ENCODE measurements around the gene USP48.

The USP48 gene

DNA sequence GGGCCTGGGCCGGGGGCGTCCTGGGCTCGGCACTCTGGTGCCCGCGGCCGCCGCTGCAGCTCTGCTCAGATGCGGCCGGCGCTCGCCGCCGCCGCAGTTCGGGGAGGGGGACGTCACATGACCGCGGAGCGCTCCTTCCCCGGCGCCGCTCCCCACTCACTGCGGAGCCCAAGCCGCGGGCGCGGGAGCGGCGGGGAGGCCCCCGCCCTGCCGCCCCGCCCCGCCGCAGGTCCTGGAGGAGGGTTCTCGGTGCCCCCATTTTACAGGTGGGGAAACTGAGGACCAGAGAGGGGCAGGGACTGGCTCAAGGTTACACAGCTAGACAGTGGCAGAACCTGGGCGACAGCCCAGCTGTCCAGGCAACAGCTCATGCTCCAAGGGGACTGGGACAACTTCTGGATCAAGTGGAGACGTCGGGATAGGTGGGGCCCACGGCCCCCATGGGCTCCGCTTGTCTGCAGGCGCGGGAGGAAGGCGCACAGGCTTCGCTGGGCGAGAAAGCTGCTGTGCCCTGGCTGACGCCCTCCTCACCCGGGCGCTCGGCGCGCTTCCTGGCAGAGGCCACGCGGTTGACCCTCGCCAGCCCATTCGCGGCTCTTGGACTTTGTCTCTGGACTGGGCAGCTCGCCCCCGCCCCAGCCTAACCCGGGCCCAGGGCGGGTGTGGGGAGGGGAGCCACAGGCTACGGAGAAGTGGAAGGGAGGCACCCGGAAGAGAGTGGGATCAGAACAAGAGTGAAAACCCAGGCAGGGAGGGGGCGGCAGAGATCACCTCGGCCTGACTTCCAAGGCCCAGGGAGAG lies 113.5 kb downstream of the USP48 start, which contains the start of gene RAP1GAP:
Gene RAP1GAP, minus strand, starts transcription at position 100 of the 801 bp plus-strand sequence. CDS start 49,325 bp downstream, outside the sequence.
- H3K27me3 ChIP-seq (ENCODE audit: control insufficient read depth, insufficient read depth, low read length): peaks cover 82% of the 10 kb centered on the region
- no peak within 1 kb of the TSS for H3K9ac ChIP-seq (ENCODE audit: low read depth, low read length)
- H3K4me1 ChIP-seq (ENCODE audit: control insufficient read depth, insufficient read depth, low read length): peaks cover 35% of the 10 kb centered on the region

DNA sequence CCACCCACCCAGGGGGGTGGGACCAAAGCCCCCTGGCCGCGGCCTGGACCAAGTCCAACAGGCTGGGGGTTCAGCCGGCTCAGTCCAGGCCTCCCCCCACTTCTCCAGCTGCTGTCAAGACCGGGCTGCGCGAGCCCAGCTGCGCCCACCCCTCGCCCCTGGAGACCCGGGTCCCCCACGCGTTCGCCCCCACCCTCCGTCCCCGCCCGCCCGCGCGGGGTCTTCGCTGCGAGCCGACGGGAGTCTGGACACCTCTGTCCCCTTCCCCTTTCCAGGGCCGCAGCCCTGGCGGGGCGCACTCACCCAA lies 114.0 kb downstream of the USP48 start:
- H3K4me2 ChIP-seq (ENCODE audit: low read length): peak overlapping the region; percentile 71
- no peaks in the 10 kb centered on the region for H3K9me3 ChIP-seq (replicated peaks; ENCODE audit: low read length)
- H3K4me3 ChIP-seq (ENCODE audit: low read length): peak overlapping the region; percentile 35
- no peaks in the 10 kb centered on the region for H3K36me3 ChIP-seq (ENCODE audit: insufficient read depth, low read length)
- no peak overlapping the region for H3K9ac ChIP-seq (ENCODE audit: low read depth, low read length)
- peaks cover 35% of the 10 kb centered on the region for H3K4me1 ChIP-seq (ENCODE audit: control insufficient read depth, insufficient read depth, low read length)
- peaks cover 87% of the 10 kb centered on the region for H3K27me3 ChIP-seq (ENCODE audit: control insufficient read depth, insufficient read depth, low read length)

More for the DNA sequence above, 113.5 kb downstream of the USP48 start, which contains the start of gene RAP1GAP:
- H3K36me3 ChIP-seq (ENCODE audit: insufficient read depth, low read length): no peaks in the 10 kb centered on the region
- peak within 1 kb of the TSS; percentile 71 for H3K4me2 ChIP-seq (ENCODE audit: low read length)
- peak within 1 kb of the TSS; percentile 35 for H3K4me3 ChIP-seq (ENCODE audit: low read length)
- no peaks in the 10 kb centered on the region for H3K9me3 ChIP-seq (replicated peaks; ENCODE audit: low read length)

DNA sequence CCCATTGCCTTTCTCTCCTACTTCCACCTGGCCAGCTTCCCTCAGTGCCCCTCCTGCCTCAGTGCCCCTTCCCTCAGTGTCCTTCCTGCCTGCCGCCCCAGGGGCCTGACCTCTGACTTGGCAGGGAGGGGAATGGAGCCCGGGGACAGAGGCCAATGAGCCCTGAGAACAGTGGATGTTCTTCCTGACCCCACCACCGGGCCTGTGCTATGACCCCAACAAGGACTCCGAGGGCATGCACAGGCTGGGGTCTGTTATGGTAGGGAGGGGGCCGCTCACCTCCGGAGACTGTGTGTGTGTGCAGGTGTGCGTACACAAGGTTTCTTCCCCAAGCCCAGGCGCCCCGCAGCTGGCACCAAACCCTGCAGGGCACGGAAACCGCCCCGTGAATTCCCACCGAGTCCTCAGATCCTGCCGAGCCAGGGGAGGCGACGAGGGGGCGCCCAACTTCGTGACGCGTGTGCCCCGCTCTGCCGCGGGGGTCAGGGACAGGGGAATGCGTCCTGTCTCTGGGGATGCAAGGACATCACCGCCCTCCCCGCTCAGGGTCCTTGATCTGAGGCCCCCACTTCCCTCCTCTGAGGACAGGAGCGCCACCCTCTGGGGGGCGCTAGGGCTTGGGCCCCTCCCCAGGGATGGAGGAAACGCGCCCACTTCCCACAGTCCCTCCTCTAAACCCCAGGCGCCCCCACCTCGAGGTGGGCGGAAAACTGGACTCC lies 114.6 kb downstream of the USP48 start:
- Histone ChIP-seq H3K36me3 (ENCODE audit: insufficient read depth, low read length) (no peaks in the 10 kb centered on the region), H3K27me3 (ENCODE audit: control insufficient read depth, insufficient read depth, low read length) (peaks cover 92% of the 10 kb centered on the region), H3K9ac (ENCODE audit: low read depth, low read length) (no peak overlapping the region), H3K4me3 (ENCODE audit: low read length) (no peak overlapping the region), H3K4me2 (ENCODE audit: low read length) (no peak overlapping the region), H3K9me3 (replicated peaks; ENCODE audit: low read length) (no peaks in the 10 kb centered on the region), H3K4me1 (ENCODE audit: control insufficient read depth, insufficient read depth, low read length) (peaks cover 30% of the 10 kb centered on the region)

DNA sequence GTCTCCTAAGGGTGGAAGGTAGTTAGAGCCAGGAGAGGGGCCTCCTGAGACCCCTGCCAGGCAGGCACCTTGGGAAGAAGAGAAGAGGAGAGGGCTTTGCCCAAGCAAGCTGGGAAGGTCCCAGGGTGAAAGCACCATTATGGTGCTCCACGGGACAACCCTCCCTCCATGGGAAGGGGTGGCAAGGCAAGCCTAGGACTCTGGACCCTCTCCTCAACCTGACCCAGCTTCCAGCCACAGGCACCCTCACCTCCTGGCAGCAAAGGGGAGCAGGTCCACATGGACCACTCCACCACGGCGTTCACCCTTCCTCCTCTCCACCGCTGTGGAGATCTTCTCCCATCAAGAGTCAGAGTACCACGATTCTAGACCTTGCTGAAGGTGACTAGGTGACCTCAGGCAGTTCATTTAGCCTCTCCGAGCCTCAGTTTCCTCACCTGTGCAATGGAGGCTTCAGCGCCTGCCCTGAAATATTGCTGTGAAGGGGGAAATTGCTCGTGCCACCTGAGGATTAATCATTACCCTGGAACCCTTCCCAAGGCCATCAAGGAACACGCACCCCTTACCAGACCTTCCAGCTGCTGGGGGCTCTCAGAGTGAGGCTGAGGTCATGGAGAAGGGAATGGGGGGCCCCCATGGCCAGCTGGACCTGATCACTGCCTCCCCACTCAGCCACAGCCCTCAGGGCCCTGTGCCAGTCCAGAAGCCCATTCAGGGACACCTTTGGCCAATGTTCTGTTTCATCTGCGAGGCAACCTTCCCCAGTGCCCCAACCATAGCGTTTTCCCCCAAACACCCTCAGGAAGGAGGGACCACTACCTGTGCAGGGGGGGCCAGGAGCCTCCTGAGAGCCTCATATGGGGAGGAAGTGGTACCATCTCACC lies 115.4 kb downstream of the USP48 start:
- Histone ChIP-seq H3K4me2 (ENCODE audit: low read length) (no peak overlapping the region), H3K4me3 (ENCODE audit: low read length) (no peak overlapping the region), H3K4me1 (ENCODE audit: control insufficient read depth, insufficient read depth, low read length) (peaks cover 22% of the 10 kb centered on the region), H3K36me3 (ENCODE audit: insufficient read depth, low read length) (no peaks in the 10 kb centered on the region), H3K9me3 (replicated peaks; ENCODE audit: low read length) (no peaks in the 10 kb centered on the region), H3K27me3 (ENCODE audit: control insufficient read depth, insufficient read depth, low read length) (peaks cover 99% of the 10 kb centered on the region), H3K9ac (ENCODE audit: low read depth, low read length) (no peak overlapping the region)

DNA sequence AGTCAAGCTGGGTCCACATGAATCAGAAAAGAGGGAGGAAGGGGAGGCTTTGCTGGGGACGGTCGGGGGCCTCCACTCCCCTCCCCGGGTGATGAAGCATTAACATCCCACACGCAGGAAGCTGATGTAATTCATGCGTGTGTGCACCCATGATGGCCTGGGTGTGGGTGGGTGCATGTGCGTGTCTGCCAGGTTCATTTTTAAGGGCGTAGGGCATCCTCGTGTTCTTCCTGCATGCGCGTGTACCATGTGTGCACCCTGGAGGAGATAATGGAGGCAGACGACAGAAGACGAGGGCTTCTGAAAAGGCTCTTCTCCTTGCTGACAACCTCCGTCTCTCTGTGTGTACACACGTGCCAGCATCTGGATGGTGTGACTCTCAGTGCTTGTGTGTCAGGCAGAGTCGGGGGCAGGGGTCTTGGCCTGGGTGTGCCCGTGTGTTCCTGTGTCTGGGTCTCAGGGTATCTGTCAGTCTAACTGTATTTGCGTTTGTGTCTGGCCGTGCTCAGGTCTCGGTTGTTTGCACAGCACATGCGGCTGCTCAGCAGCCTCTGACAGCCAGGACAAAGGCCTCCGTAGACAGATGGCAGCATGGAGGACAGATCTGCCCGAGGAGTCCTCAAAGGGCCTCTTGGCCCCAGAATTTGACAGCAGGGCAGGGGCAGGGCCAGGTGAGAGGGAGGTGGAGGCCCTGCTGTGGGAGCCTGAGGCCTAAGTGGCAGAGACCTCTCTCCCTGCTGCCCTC lies 116.2 kb downstream of the USP48 start:
- Histone ChIP-seq H3K36me3 (ENCODE audit: insufficient read depth, low read length) (no peaks in the 10 kb centered on the region), H3K9me3 (replicated peaks; ENCODE audit: low read length) (no peaks in the 10 kb centered on the region), H3K4me1 (ENCODE audit: control insufficient read depth, insufficient read depth, low read length) (peaks cover 14% of the 10 kb centered on the region), H3K27me3 (ENCODE audit: control insufficient read depth, insufficient read depth, low read length) (peaks cover 99% of the 10 kb centered on the region), H3K4me3 (ENCODE audit: low read length) (no peak overlapping the region), H3K9ac (ENCODE audit: low read depth, low read length) (no peak overlapping the region), H3K4me2 (ENCODE audit: low read length) (no peak overlapping the region)

DNA sequence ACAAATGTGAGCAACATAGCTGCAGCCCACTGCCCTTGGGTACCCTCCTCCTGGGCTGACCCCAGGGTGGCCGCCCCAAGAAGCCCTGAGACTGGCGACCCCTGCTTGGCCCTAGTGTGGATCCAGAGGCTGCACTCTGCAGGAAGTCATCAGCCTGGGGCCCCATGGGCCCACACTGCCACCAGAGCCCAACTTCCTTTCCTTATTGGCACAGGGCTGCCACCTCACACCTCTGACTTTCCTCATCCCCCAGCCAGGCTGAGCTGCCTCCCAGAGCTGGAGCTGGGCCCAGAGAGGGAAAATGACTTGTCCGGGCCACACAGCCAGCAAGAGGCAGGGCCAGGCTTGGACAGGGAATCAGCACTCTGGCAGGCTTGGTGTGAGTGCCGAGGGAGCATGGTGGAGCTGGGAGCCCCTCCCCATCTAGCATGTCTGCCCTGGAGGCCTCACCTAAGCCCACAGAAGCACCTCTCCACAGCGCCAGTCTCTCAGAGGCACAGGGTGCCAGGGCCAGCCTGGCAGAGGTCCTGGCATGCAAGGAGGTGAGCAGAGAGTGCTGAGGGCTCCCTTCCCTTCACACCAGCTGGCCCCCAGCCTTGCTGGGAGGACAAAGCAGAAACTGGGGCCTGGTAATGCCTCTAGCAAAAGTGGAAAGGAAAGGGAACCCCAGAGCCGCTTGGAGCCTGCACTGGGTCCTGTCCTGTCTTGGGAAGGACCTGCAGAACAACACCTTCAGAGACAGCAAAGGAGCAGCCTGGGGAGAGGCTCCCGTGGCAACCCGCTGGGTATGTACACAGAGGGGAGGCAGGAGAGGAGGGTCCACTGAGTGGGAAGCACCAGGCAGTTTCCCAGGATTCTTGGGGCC lies 117.0 kb downstream of the USP48 start:
- peaks cover 14% of the 10 kb centered on the region for H3K4me1 ChIP-seq (ENCODE audit: control insufficient read depth, insufficient read depth, low read length)
- H3K27me3 ChIP-seq (ENCODE audit: control insufficient read depth, insufficient read depth, low read length): peaks cover 98% of the 10 kb centered on the region
- no peak overlapping the region for H3K9ac ChIP-seq (ENCODE audit: low read depth, low read length)
- H3K9me3 ChIP-seq (replicated peaks; ENCODE audit: low read length): no peaks in the 10 kb centered on the region
- H3K4me3 ChIP-seq (ENCODE audit: low read length): no peak overlapping the region
- no peaks in the 10 kb centered on the region for H3K36me3 ChIP-seq (ENCODE audit: insufficient read depth, low read length)
- H3K4me2 ChIP-seq (ENCODE audit: low read length): no peak overlapping the region

DNA sequence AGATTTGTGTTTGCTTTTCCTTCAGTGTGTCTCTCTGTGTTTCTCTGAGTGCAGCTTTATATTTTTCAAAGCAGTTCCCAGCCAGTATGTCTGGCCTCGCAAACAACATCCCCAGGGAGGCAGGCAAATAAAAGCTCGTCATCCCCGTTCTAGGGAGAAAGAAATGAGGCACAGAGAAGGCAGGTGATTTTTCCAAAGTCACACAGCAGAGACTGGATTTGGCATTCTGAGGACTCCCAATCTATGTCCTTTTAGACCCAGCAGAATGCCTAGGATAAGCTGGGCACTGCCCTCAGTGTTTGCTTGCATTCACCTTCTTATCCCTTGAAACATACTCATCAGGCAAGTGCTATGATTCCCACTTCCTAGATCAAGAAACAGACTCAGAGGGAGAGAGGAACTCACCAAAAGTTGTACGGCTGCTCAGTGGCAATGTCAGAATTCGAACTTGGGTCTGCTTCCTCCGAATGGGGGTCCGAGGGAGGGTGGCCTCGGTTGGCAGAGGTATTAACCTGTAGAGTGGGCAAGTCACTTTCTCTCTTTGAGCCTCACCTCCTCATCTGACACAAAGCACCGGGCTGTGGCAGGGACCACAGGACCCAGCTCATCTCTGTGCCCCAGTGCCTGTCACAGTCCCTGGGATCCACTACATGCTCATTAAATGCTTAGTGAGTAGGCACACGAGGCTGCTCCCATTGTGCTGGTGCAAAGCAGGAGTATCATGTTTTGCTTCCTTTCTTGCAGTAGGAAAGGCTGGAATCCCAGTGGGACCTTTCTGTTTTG lies 118.0 kb downstream of the USP48 start:
- Histone ChIP-seq H3K27me3 (ENCODE audit: control insufficient read depth, insufficient read depth, low read length) (peaks cover 94% of the 10 kb centered on the region), H3K9me3 (replicated peaks; ENCODE audit: low read length) (no peaks in the 10 kb centered on the region)

DNA sequence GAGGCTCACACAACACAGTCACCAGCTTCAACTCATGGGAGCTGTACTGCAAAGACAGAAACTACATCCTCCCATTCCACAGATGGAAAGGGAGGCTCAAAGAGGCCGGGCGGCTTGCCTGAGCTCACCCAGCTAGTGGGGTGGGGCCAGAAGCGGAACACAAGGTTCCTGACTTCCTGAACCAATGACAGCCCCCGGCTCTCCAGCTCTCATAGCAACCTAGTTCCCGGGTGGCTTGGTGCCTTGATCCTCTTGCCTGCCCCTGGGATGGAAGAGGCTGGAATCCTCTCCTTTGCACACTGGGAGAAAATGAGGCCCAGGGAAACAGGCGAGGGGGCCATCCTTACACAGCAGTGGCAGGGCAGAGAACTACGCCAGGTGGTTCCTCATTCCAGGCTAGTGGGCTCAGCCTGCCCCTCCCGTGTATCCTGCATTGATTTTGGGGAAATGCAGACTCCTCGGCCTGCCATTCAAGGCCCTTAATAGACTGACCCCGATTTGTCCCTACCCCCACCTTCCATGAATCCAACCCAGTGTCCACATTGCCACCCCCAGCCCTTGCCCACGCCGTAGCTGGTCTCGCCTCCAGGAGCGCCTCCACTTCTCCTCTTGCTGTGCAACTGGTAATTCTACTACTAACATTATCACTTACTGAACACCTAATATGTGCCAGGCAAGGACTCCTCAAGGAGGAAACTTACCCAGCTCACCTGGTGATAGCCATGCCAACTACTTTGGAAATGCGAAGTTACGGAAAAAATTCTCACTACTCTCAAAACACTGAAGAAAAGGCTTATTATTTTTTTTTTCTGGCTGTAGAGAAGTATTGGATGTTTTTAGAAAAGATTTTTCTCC lies 118.8 kb downstream of the USP48 start:
- no peak overlapping the region for H3K4me3 ChIP-seq (ENCODE audit: low read length)
- no peaks in the 10 kb centered on the region for H3K36me3 ChIP-seq (ENCODE audit: insufficient read depth, low read length)
- H3K27me3 ChIP-seq (ENCODE audit: control insufficient read depth, insufficient read depth, low read length): peaks cover 93% of the 10 kb centered on the region
- peaks cover 12% of the 10 kb centered on the region for H3K4me1 ChIP-seq (ENCODE audit: control insufficient read depth, insufficient read depth, low read length)
- no peak overlapping the region for H3K9ac ChIP-seq (ENCODE audit: low read depth, low read length)
- no peaks in the 10 kb centered on the region for H3K9me3 ChIP-seq (replicated peaks; ENCODE audit: low read length)
- H3K4me2 ChIP-seq (ENCODE audit: low read length): no peak overlapping the region

More for the DNA sequence above, 118.0 kb downstream of the USP48 start:
- Histone ChIP-seq H3K4me1 (ENCODE audit: control insufficient read depth, insufficient read depth, low read length) (peaks cover 14% of the 10 kb centered on the region), H3K4me3 (ENCODE audit: low read length) (no peak overlapping the region), H3K4me2 (ENCODE audit: low read length) (no peak overlapping the region), H3K9ac (ENCODE audit: low read depth, low read length) (no peak overlapping the region), H3K36me3 (ENCODE audit: insufficient read depth, low read length) (no peaks in the 10 kb centered on the region)

DNA sequence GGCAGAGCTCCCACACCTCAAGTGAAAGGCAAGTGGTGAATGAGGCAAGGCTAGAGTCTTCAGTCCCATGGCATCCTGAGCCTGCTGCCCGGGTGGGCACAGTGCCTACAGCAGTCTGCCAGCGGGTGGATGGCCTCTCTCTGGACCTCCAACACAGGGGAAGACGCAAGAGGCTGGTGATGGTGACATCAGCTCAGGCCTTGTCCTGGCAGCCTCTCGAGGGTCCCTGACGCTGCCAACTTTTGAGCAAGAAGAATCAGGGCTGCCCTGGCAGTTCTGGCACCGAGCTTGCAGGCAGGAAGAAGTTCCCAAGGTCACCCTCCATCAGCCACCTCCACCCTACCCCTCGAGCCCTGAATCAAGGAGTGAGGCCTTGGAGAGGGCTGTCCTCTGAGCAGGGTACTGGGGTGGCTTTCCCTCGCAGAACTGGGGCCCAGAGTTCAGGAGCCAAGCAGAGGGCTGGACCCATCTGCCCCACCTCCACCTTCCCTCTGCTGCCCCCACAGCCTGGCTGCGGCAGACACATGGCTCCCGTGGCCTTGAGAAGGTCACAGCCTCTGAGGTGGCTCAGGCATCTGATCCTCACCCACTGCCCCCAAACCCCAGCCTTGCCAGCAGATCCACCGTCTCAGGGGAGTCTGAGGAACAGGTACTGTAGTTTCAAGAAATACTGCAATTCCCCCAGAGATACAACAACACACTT lies 119.5 kb downstream of the USP48 start:
- no peak overlapping the region for H3K4me2 ChIP-seq (ENCODE audit: low read length)
- H3K4me3 ChIP-seq (ENCODE audit: low read length): no peak overlapping the region
- H3K36me3 ChIP-seq (ENCODE audit: insufficient read depth, low read length): no peaks in the 10 kb centered on the region
- H3K9me3 ChIP-seq (replicated peaks; ENCODE audit: low read length): no peaks in the 10 kb centered on the region
- peaks cover 10% of the 10 kb centered on the region for H3K4me1 ChIP-seq (ENCODE audit: control insufficient read depth, insufficient read depth, low read length)
- no peak overlapping the region for H3K9ac ChIP-seq (ENCODE audit: low read depth, low read length)
- H3K27me3 ChIP-seq (ENCODE audit: control insufficient read depth, insufficient read depth, low read length): peaks cover 86% of the 10 kb centered on the region
